Astrocyte of the spinal cord (primary cell): ENCODE results near the gene ELFN1.

Experiments
- DNase-seq: peaks from one replicate; pipeline ENCODE4 v3.0.0; 2011; ENCODE audit warnings: low read depth, low spot score
- H3K4me3 ChIP-seq: 2 replicates; pipeline ENCODE4 v1.5.1; 2011; ENCODE audit warnings: low read depth, mild to moderate bottlenecking, low read length, moderate library complexity
- CTCF ChIP-seq: IDR thresholded peaks from 2 replicates; pipeline ENCODE4 v1.5.1; 2012; ENCODE audit warnings: low read depth, mild to moderate bottlenecking, low read length, inconsistent platforms
- in situ Hi-C: cut with HindIII; loops from 2 replicates; pipeline ENCODE4 v1.10.0; 2017; ENCODE audit warnings: low sequenced_read_pairs

The ELFN1 gene

GRCh38 chr7:1733206-1733907 is 63.3 kb downstream of the ELFN1 start:
- DNase-seq = no peak
- no peak overlapping the region for H3K4me3 ChIP-seq
- no peak for TF ChIP-seq CTCF
- in situ Hi-C loops = no loop called here

- no peak overlapping the region for H3K4me3 ChIP-seq
- DNase-seq = no peak
- in situ Hi-C loops = no loop called here
- TF ChIP-seq CTCF = no peak
Observed at GRCh38 chr7:1733908-1734730, 64.0 kb downstream of the ELFN1 start.

- in situ Hi-C loops = no loop called here
Observed at GRCh38 chr7:1735262-1735661, 65.2 kb downstream of the ELFN1 start.

GRCh38 chr7:1735806-1736483 is 65.9 kb downstream of the ELFN1 start:
- no peak for DNase-seq
- no peak overlapping the region for H3K4me3 ChIP-seq
- in situ Hi-C loops = no loop called here
- TF ChIP-seq CTCF = no peak

More at GRCh38 chr7:1735262-1735661, 65.2 kb downstream of the ELFN1 start:
- no peak for DNase-seq
- H3K4me3 ChIP-seq = no peak overlapping the region
- no peak for TF ChIP-seq CTCF

- TF ChIP-seq CTCF = no peak
- in situ Hi-C loops = no loop called here
- no peak overlapping the region for H3K4me3 ChIP-seq
- DNase-seq = no peak
Observed at GRCh38 chr7:1736484-1736817, 66.4 kb downstream of the ELFN1 start.

GRCh38 chr7:1736830-1737229 is 66.8 kb downstream of the ELFN1 start:
- no peak for DNase-seq
- no peak for TF ChIP-seq CTCF
- no peak overlapping the region for H3K4me3 ChIP-seq
- in situ Hi-C loops = no loop called here
